SU-DHL-6 (cell line): ENCODE results near the gene NCOA1.

Source experiments
- H2AFZ ChIP-seq: fragments of 200-600 bp; sonication (generic); 2 replicates; pipeline ENCODE4 v1.6.1; 2014; ENCODE audit warnings: low read depth, mild to moderate bottlenecking, moderate library complexity, mixed read lengths, antibody characterized with exemption, low read length; ENCODE audit not compliant: severe bottlenecking
- H3F3A ChIP-seq: fragments of 200-600 bp; shearing (Covaris generic); 2 replicates; pipeline ENCODE4 v1.6.0; 2016; ENCODE audit warnings: antibody characterized with exemption, mild to moderate bottlenecking; ENCODE audit not compliant: insufficient read depth
- H3K27ac ChIP-seq: fragments of 200-600 bp; sonication (generic); 2 replicates; pipeline ENCODE4 v1.5.1; 2016; ENCODE audit warnings: low read depth, mild to moderate bottlenecking, low read length, moderate library complexity, mixed read lengths
- H3K27me3 ChIP-seq: fragments of 200-600 bp; sonication (generic), shearing (Covaris generic); 2 replicates; pipeline ENCODE4 v1.6.0; 2014; ENCODE audit warnings: mild to moderate bottlenecking, low read length
- H3K36me3 ChIP-seq: fragments of 200-600 bp; sonication (generic); 2 replicates; pipeline ENCODE4 v1.6.1; 2014; ENCODE audit warnings: mild to moderate bottlenecking, low read length, mixed read lengths
- H3K4me2 ChIP-seq: fragments of 300-600, 200-600 bp; shearing (Covaris generic), sonication (generic); 2 replicates; pipeline ENCODE4 v1.6.0; 2014; ENCODE audit warnings: low read length, low read depth, mild to moderate bottlenecking; ENCODE audit not compliant: poor library complexity, severe bottlenecking
- H3K4me3 ChIP-seq: fragments of 200-600 bp; sonication (generic); 2 replicates; pipeline ENCODE4 v1.5.1; 2014; ENCODE audit warnings: antibody characterized with exemption, low read length, mild to moderate bottlenecking, mixed read lengths; ENCODE audit not compliant: insufficient read depth, poor library complexity, severe bottlenecking
- H3K79me2 ChIP-seq: fragments of 200-600 bp; sonication (generic); 2 replicates; pipeline ENCODE4 v1.6.1; 2014; ENCODE audit warnings: mild to moderate bottlenecking, low read length, moderate library complexity; ENCODE audit not compliant: insufficient read depth
- H3K9ac ChIP-seq: fragments of 200-600 bp; sonication (generic); 2 replicates; pipeline ENCODE4 v1.7.0; 2014; ENCODE audit warnings: mild to moderate bottlenecking, low read length
- H3K9me2 ChIP-seq: fragments of 200-600 bp; sonication (generic); replicated peaks from 2 replicates; pipeline ENCODE4 v1.6.1; 2014; ENCODE audit warnings: low read length; ENCODE audit not compliant: insufficient read depth
- H3K9me3 ChIP-seq: fragments of 200-600 bp; sonication (generic); 2 replicates; pipeline ENCODE4 v1.6.1; 2014; ENCODE audit warnings: low read length, mixed read lengths; ENCODE audit not compliant: insufficient read depth
- H4K20me1 ChIP-seq: fragments of 200-600 bp; sonication (generic); 2 replicates; pipeline ENCODE4 v1.6.1; 2014; ENCODE audit warnings: low read depth, mild to moderate bottlenecking, antibody characterized with exemption, low read length, moderate library complexity, mixed read lengths
- EZH2phosphoT487 ChIP-seq: fragments of 200-600 bp; sonication (generic), shearing (Covaris generic); conservative IDR thresholded peaks from 2 replicates; pipeline ENCODE4 v1.6.1; 2018; ENCODE audit warnings: mild to moderate bottlenecking, antibody characterized with exemption, low read length, moderate library complexity, mixed read lengths
- TF ChIP-seq, protein P1 (sequence below): fragments of 200-600 bp; sonication (generic); IDR thresholded peaks from one replicate; pipeline ENCODE4 v1.5.1; 2017; ENCODE audit warnings: antibody characterized with exemption, mild to moderate bottlenecking, low read length, moderate library complexity; ENCODE audit not compliant: insufficient read depth, poor library complexity, severe bottlenecking

NCOA1 gene

DNA sequence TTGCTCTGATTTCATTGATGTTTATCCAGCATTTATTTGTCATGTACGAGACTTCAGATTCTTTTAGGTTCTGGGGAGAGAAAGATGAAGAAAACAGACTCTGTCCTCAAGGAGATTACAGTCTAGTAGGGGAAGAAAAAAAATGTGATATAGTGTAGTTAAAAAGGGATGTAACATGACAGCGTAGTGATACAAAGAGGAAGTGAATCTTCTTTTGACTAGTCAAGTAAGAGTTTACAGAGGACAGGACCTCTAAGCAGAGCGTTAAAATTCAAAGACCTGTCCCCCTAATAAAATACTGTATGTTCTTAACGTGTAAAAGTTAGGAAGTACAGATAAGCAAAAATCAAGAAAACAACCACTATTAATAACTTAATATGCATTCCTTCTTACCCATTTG lies 47.7 kb downstream of the NCOA1 start:
- no peak overlapping the region for H3K9ac ChIP-seq
- no peaks in the 10 kb centered on the region for H3K27me3 ChIP-seq
- no peak overlapping the region for H2AFZ ChIP-seq
- TF ChIP-seq EZH2phosphoT487, result no peak
- H4K20me1 ChIP-seq, result no peaks in the 10 kb centered on the region
- H3K4me2 ChIP-seq, result no peak overlapping the region
- no peak overlapping the region for H3K4me3 ChIP-seq
- H3K79me2 ChIP-seq, result no peaks in the 10 kb centered on the region
- H3K36me3 ChIP-seq, result peaks cover 7% of the 10 kb centered on the region
- H3K9me2 ChIP-seq, result no peaks in the 10 kb centered on the region
- peaks cover 5% of the 10 kb centered on the region; the same call in 1 of the 2 replicates for H3K9me3 ChIP-seq
- H3F3A ChIP-seq, result no peaks in the 10 kb centered on the region
- no peak overlapping the region for H3K27ac ChIP-seq

- H3K79me2 ChIP-seq, result no peaks in the 10 kb centered on the region
- no peaks in the 10 kb centered on the region for H3K27me3 ChIP-seq
- no peak overlapping the region for H3K4me3 ChIP-seq
- TF ChIP-seq, protein P1, sequence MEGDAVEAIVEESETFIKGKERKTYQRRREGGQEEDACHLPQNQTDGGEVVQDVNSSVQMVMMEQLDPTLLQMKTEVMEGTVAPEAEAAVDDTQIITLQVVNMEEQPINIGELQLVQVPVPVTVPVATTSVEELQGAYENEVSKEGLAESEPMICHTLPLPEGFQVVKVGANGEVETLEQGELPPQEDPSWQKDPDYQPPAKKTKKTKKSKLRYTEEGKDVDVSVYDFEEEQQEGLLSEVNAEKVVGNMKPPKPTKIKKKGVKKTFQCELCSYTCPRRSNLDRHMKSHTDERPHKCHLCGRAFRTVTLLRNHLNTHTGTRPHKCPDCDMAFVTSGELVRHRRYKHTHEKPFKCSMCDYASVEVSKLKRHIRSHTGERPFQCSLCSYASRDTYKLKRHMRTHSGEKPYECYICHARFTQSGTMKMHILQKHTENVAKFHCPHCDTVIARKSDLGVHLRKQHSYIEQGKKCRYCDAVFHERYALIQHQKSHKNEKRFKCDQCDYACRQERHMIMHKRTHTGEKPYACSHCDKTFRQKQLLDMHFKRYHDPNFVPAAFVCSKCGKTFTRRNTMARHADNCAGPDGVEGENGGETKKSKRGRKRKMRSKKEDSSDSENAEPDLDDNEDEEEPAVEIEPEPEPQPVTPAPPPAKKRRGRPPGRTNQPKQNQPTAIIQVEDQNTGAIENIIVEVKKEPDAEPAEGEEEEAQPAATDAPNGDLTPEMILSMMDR, result no peak
- no peak for TF ChIP-seq EZH2phosphoT487
- no peaks in the 10 kb centered on the region for H3K9me2 ChIP-seq
- no peak overlapping the region for H3K9ac ChIP-seq
- peaks cover 7% of the 10 kb centered on the region for H3K36me3 ChIP-seq
- no peaks in the 10 kb centered on the region for H4K20me1 ChIP-seq
- no peak overlapping the region for H2AFZ ChIP-seq
- H3F3A ChIP-seq, result no peaks in the 10 kb centered on the region
- H3K9me3 ChIP-seq, result peaks cover 5% of the 10 kb centered on the region; the same call in 1 of the 2 replicates
- no peak overlapping the region for H3K4me2 ChIP-seq
- H3K27ac ChIP-seq, result no peak overlapping the region
Observed at GRCh38 chr2:24539258-24539657, 48.2 kb downstream of the NCOA1 start.

- Histone ChIP-seq H3K27ac (no peak overlapping the region), H3K9me3 (peaks cover 5% of the 10 kb centered on the region; the same call in 1 of the 2 replicates), H2AFZ (no peak overlapping the region), H3F3A (no peaks in the 10 kb centered on the region), H3K9ac (no peak overlapping the region), H3K4me2 (no peak overlapping the region), H3K4me3 (no peak overlapping the region), H4K20me1 (no peaks in the 10 kb centered on the region), H3K9me2 (no peaks in the 10 kb centered on the region), H3K36me3 (peaks cover 7% of the 10 kb centered on the region), H3K27me3 (no peaks in the 10 kb centered on the region), H3K79me2 (no peaks in the 10 kb centered on the region)
- no peak for TF ChIP-seq EZH2phosphoT487
Observed at GRCh38 chr2:24540011-24540477, 49.0 kb downstream of the NCOA1 start.

DNA sequence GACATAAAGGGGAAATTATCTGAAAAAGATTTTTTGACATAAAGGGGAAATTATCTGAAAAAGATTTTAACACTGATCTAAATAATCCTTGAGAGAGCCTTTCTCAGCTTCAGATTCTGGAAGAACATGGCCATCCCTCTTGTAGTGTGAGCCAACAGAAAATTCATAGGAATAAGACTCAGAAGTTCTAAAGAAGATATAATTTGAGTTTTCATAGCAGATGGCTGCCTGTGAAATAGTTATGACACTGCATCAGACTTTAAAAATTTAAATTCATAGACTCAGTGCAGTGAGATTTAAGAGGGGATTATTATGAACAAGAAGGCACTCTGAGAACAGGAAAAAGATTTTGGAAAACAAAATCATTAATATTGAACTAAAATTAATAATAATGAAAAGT lies 50.6 kb downstream of the NCOA1 start:
- peaks cover 7% of the 10 kb centered on the region for H3K36me3 ChIP-seq
- no peak overlapping the region for H3K4me2 ChIP-seq
- H3F3A ChIP-seq, result no peaks in the 10 kb centered on the region

More for the DNA sequence above, 50.6 kb downstream of the NCOA1 start:
- no peak overlapping the region for H3K27ac ChIP-seq
- H3K79me2 ChIP-seq, result no peaks in the 10 kb centered on the region
- no peaks in the 10 kb centered on the region for H4K20me1 ChIP-seq
- TF ChIP-seq EZH2phosphoT487, result no peak
- TF ChIP-seq, protein P1, result no peak
- H3K4me3 ChIP-seq, result no peak overlapping the region
- H2AFZ ChIP-seq, result no peak overlapping the region
- H3K27me3 ChIP-seq, result no peaks in the 10 kb centered on the region
- H3K9me2 ChIP-seq, result no peaks in the 10 kb centered on the region
- H3K9me3 ChIP-seq, result peaks cover 5% of the 10 kb centered on the region; the same call in 1 of the 2 replicates
- no peak overlapping the region for H3K9ac ChIP-seq
